GM23338 (cell line): ENCODE measurements around the gene METTL2B. TPM values are rescaled to one million over a fixed set of nuclear protein-coding genes. Genes with fewer than 3 reads are reported as not detected.

Experiments
- ATAC-seq: fragments of 200-7000 bp; cut with Tn5 transposase; 3 replicates; pipeline ENCODE4 v1.9.1; 2020
- DNase-seq: peaks from one replicate; pipeline ENCODE4 v3.0.0-alpha.2; 2015; ENCODE audit warnings: low spot score
- H2AFZ ChIP-seq: fragments of 200-600 bp; sonication (generic); 2 replicates; pipeline ENCODE4 v1.8.0; 2016; ENCODE audit warnings: antibody characterized with exemption, mild to moderate bottlenecking, moderate library complexity
- H3F3A ChIP-seq: fragments of 200-600 bp; sonication (generic); replicated peaks from 2 replicates; pipeline ENCODE4 v1.8.0; 2017; ENCODE audit warnings: antibody characterized with exemption, mixed run types, low read depth
- H3K27ac ChIP-seq: fragments of 200-600 bp; sonication (generic); 2 replicates; pipeline ENCODE4 v1.6.1; 2016; ENCODE audit warnings: low read depth
- H3K27me3 ChIP-seq: fragments of 200-600 bp; sonication (generic); 2 replicates; pipeline ENCODE4 v1.8.0; 2016; ENCODE audit warnings: mild to moderate bottlenecking, mixed run types, moderate library complexity; ENCODE audit not compliant: insufficient read depth
- H3K36me3 ChIP-seq: fragments of 200-600 bp; sonication (generic); 2 replicates; pipeline ENCODE4 v1.8.0; 2016; ENCODE audit warnings: mild to moderate bottlenecking; ENCODE audit not compliant: insufficient read depth
- H3K4me1 ChIP-seq: fragments of 200-600 bp; sonication (generic); 2 replicates; pipeline ENCODE4 v1.8.0; 2016; ENCODE audit warnings: mild to moderate bottlenecking, moderate library complexity; ENCODE audit not compliant: insufficient read depth
- H3K4me2 ChIP-seq: fragments of 200-600 bp; sonication (generic); 2 replicates; pipeline ENCODE4 v1.7.1; 2017; ENCODE audit warnings: mixed run types
- H3K4me3 ChIP-seq: fragments of 200-600 bp; sonication (generic); 2 replicates; pipeline ENCODE4 v1.6.1; 2016; ENCODE audit warnings: mixed run types
- H3K79me2 ChIP-seq: fragments of 200-600 bp; sonication (generic); replicated peaks from 2 replicates; pipeline ENCODE4 v1.8.0; 2017; ENCODE audit warnings: mild to moderate bottlenecking; ENCODE audit not compliant: insufficient read depth
- H3K9me2 ChIP-seq: fragments of 200-600 bp; sonication (generic); 2 replicates; pipeline ENCODE4 v1.8.0; 2017; ENCODE audit not compliant: insufficient read depth
- H4K20me1 ChIP-seq: fragments of 200-600 bp; sonication (generic); replicated peaks from 2 replicates; pipeline ENCODE4 v1.8.0; 2017; ENCODE audit warnings: mild to moderate bottlenecking; ENCODE audit not compliant: insufficient read depth
- H3K27ac Mint-ChIP-seq: 2 replicates; pipeline ENCODE4 v1.8.0; 2020; ENCODE audit warnings: inconsistent platforms, mild to moderate bottlenecking, moderate library complexity, mixed read lengths
- H3K27me3 Mint-ChIP-seq: 3 replicates; pipeline ENCODE4 v1.8.0; 2022; ENCODE audit warnings: low read depth, mild to moderate bottlenecking, moderate library complexity, mixed read lengths, inconsistent platforms; ENCODE audit not compliant: insufficient read depth, poor library complexity
- H3K36me3 Mint-ChIP-seq: 3 replicates; pipeline ENCODE4 v1.8.0; 2021; ENCODE audit warnings: low read depth, mild to moderate bottlenecking, inconsistent platforms, moderate library complexity, mixed read lengths
- H3K4me1 Mint-ChIP-seq: 3 replicates; pipeline ENCODE4 v1.8.0; 2020; ENCODE audit warnings: mild to moderate bottlenecking, inconsistent platforms, mixed read lengths
- H3K4me3 Mint-ChIP-seq: 3 replicates; pipeline ENCODE4 v1.8.0; 2021; ENCODE audit warnings: moderate library complexity, mild to moderate bottlenecking, inconsistent platforms, mixed read lengths
- H3K9me3 Mint-ChIP-seq: 3 replicates; pipeline ENCODE4 v1.8.0; 2020; ENCODE audit warnings: moderate library complexity, mild to moderate bottlenecking, inconsistent platforms, mixed read lengths
- CREB1 ChIP-seq: fragments of 250-450 bp; sonication (Bioruptor Pico); IDR thresholded peaks from 2 replicates; pipeline ENCODE4 v1.5.0; 2020; ENCODE audit warnings: low read depth, mild to moderate bottlenecking, moderate library complexity
- EZH2phosphoT487 ChIP-seq: fragments of 200-600 bp; sonication (generic); IDR thresholded peaks from one replicate; pipeline ENCODE4 v1.8.1; 2018; ENCODE audit warnings: antibody characterized with exemption; ENCODE audit not compliant: unreplicated experiment
- JUNB ChIP-seq: IDR thresholded peaks from one replicate; pipeline ENCODE4 v1.6.1; 2016; ENCODE audit warnings: antibody characterized with exemption; ENCODE audit not compliant: unreplicated experiment
- NANOG ChIP-seq: IDR thresholded peaks from 2 replicates; pipeline ENCODE4 v1.6.1; 2016; ENCODE audit warnings: antibody characterized with exemption, borderline replicate concordance
- POLR2AphosphoS5 ChIP-seq: IDR thresholded peaks from 2 replicates; pipeline ENCODE4 v1.6.1; 2016; ENCODE audit warnings: antibody characterized with exemption, low read depth
- REST ChIP-seq: IDR thresholded peaks from one replicate; pipeline ENCODE4 v1.6.1; 2018; ENCODE audit warnings: antibody characterized with exemption; ENCODE audit not compliant: unreplicated experiment
- STAT1 ChIP-seq: IDR thresholded peaks from one replicate; pipeline ENCODE4 v1.6.1; 2016; ENCODE audit warnings: antibody characterized with exemption; ENCODE audit not compliant: unreplicated experiment
- ZNF114 ChIP-seq: fragments of 250-450 bp; sonication (Bioruptor Pico); IDR thresholded peaks from 2 replicates; pipeline ENCODE4 v1.5.0; 2020; ENCODE audit warnings: mild to moderate bottlenecking, moderate library complexity
- ZNF331 ChIP-seq: fragments of 250-450 bp; sonication (Bioruptor Pico); IDR thresholded peaks from 2 replicates; pipeline ENCODE4 v1.5.0; 2020; ENCODE audit warnings: low read depth, mild to moderate bottlenecking, moderate library complexity
- ZNF462 ChIP-seq: fragments of 250-450 bp; sonication (Bioruptor Pico); IDR thresholded peaks from 2 replicates; pipeline ENCODE4 v1.5.0; 2020; ENCODE audit warnings: mild to moderate bottlenecking, moderate library complexity
- polyA plus RNA-seq: library from polyadenylated mRNA; unstranded; fragments of >200 nt; fragmentation: Nextera tagmentation; extraction: Ambion mirVana; gene quantifications from 2 replicates; pipeline ENCODE4 v1.2.1, GENCODE V29; 2016
- total RNA-seq: library from RNA; depleted of rRNA; stranded (reverse); fragments of >200 nt; shearing (Covaris generic); gene quantifications from 2 replicates; pipeline ENCODE4 v1.2.3, GENCODE V29; 2014
- TF ChIP-seq, protein P1 (sequence below), 2 experiments: fragments of 200-600 bp in 1 of 2; sonication (generic) in 1 of 2; conservative IDR thresholded peaks; 2 replicates each; pipeline versions ENCODE4 v1.5.1 to v1.6.1; 2016 to 2017; ENCODE audit warnings: antibody characterized with exemption in 2 of 2, low read depth in 2 of 2, mild to moderate bottlenecking in 2 of 2, moderate library complexity in 1 of 2
- TF ChIP-seq, protein P2 (sequence below): IDR thresholded peaks from 2 replicates; pipeline ENCODE4 v1.6.1; 2016; ENCODE audit warnings: antibody characterized with exemption

Gene METTL2B
- total and polyA plus RNA-seq, 2 experiments from 2014 or later = 21.2 to 48.3 TPM

DNA sequence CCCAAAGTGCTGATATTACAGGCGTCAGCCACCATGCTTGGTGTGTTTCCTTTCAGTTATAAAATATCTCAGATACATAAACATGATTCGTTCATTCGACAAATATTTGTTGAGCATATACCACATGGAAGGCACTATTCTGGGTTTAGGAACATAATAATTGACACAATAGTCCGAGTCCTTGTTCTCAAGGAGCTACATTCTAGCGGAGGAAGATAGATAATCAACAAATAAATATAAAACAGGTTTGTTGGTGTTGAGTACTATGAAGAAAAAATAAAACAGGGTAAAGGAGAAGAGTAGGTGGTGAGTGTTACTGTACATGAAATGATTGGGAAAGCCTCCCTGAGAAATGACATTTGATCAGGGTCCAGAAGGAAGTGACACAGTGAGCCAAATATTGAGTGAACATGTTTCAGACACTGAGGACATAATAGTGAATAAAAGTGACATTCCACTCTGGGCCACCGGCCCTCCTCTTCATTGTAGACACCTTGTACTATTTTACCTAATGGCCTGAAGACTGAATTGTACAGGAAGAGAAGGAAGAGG is 27.7 kb upstream of the METTL2B start:
- H3K36me3 Mint-ChIP-seq = no peaks in the 10 kb centered on the region
- Histone ChIP-seq H3K27ac (no peak overlapping the region), H3K27me3 (no peaks in the 10 kb centered on the region), H3K9me2 (no peaks in the 10 kb centered on the region), H3K36me3 (no peaks in the 10 kb centered on the region), H2AFZ (no peak overlapping the region), H3K79me2 (no peaks in the 10 kb centered on the region), H3F3A (no peaks in the 10 kb centered on the region; the same call in 1 of the 2 replicates), H4K20me1 (no peaks in the 10 kb centered on the region), H3K4me2 (no peak overlapping the region), H3K4me3 (no peak overlapping the region), H3K4me1 (peaks cover 4% of the 10 kb centered on the region)
- no peak for ATAC-seq
- H3K27me3 Mint-ChIP-seq = peaks cover 2% of the 10 kb centered on the region
- TF ChIP-seq POLR2AphosphoS5 (no peak), ZNF462 (CRISPR knock-in tag) (no peak), CREB1 (CRISPR knock-in tag) (no peak), ZNF331 (CRISPR knock-in tag) (no peak), JUNB (no peak), ZNF114 (CRISPR knock-in tag) (no peak), REST (no peak), STAT1 (no peak), EZH2phosphoT487 (no peak), NANOG (no peak)
- TF ChIP-seq, protein P1, sequence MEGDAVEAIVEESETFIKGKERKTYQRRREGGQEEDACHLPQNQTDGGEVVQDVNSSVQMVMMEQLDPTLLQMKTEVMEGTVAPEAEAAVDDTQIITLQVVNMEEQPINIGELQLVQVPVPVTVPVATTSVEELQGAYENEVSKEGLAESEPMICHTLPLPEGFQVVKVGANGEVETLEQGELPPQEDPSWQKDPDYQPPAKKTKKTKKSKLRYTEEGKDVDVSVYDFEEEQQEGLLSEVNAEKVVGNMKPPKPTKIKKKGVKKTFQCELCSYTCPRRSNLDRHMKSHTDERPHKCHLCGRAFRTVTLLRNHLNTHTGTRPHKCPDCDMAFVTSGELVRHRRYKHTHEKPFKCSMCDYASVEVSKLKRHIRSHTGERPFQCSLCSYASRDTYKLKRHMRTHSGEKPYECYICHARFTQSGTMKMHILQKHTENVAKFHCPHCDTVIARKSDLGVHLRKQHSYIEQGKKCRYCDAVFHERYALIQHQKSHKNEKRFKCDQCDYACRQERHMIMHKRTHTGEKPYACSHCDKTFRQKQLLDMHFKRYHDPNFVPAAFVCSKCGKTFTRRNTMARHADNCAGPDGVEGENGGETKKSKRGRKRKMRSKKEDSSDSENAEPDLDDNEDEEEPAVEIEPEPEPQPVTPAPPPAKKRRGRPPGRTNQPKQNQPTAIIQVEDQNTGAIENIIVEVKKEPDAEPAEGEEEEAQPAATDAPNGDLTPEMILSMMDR (conservative IDR thresholded peaks at IDR 0.05; ENCODE audit: low read depth in 2 of 2) = no peak
- TF ChIP-seq, protein P2, sequence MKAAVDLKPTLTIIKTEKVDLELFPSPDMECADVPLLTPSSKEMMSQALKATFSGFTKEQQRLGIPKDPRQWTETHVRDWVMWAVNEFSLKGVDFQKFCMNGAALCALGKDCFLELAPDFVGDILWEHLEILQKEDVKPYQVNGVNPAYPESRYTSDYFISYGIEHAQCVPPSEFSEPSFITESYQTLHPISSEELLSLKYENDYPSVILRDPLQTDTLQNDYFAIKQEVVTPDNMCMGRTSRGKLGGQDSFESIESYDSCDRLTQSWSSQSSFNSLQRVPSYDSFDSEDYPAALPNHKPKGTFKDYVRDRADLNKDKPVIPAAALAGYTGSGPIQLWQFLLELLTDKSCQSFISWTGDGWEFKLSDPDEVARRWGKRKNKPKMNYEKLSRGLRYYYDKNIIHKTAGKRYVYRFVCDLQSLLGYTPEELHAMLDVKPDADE = no peak
- peaks cover 13% of the 10 kb centered on the region for H3K4me1 Mint-ChIP-seq
- H3K27ac Mint-ChIP-seq = no peak overlapping the region
- no peaks in the 10 kb centered on the region for H3K9me3 Mint-ChIP-seq
- no peak overlapping the region for H3K4me3 Mint-ChIP-seq
- no peak for DNase-seq
